SH-SY5Y (cell line): ENCODE measurements around the gene ALOX5.

Experiments used
- GATA2 ChIP-seq: IDR thresholded peaks from 2 replicates; pipeline ENCODE4 v1.6.1; 2011; ENCODE audit warnings: mild to moderate bottlenecking, low read depth, low read length
- GATA3 ChIP-seq: IDR thresholded peaks from 2 replicates; pipeline ENCODE4 v1.6.1; 2011; ENCODE audit warnings: low read depth, mild to moderate bottlenecking, low read length, moderate library complexity

Gene ALOX5

GRCh38 chr10:45373576-45374349 is at the start of gene ALOX5:
ALOX5 (plus strand) TSS chr10:45374216; CDS start chr10:45374280, 64 bp downstream.
- no peak for TF ChIP-seq GATA3
- TF ChIP-seq GATA2, result no peak

GRCh38 chr10:45325116-45325515 is 48.9 kb upstream of the ALOX5 start:
- TF ChIP-seq GATA3 (no peak), GATA2 (no peak)

GRCh38 chr10:45339894-45340293 is 34.1 kb upstream of the ALOX5 start:
- no peak for TF ChIP-seq GATA3
- no peak for TF ChIP-seq GATA2

GRCh38 chr10:45353186-45353585 is 20.8 kb upstream of the ALOX5 start:
- no peak for TF ChIP-seq GATA3
- no peak for TF ChIP-seq GATA2

- TF ChIP-seq GATA3 (no peak), GATA2 (no peak)
These were observed 19.8 kb upstream of the ALOX5 start for GRCh38 chr10:45354261-45354660.

- no peak for TF ChIP-seq GATA2
- TF ChIP-seq GATA3, result no peak
These were observed 18.5 kb upstream of the ALOX5 start for GRCh38 chr10:45355494-45355893.

- no peak for TF ChIP-seq GATA3
- TF ChIP-seq GATA2, result no peak
These were observed 5.8 kb upstream of the ALOX5 start for GRCh38 chr10:45368181-45368580.

GRCh38 chr10:45370202-45370955 is 3.6 kb upstream of the ALOX5 start:
- TF ChIP-seq GATA2, result no peak
- no peak for TF ChIP-seq GATA3

GRCh38 chr10:45371560-45371959 is 2.5 kb upstream of the ALOX5 start:
- TF ChIP-seq GATA2 (no peak), GATA3 (no peak)

GRCh38 chr10:45372251-45372951 is 1.6 kb upstream of the ALOX5 start:
- TF ChIP-seq GATA3 (no peak), GATA2 (no peak)

GRCh38 chr10:45373003-45373575 is 927 bp upstream of the ALOX5 start:
- TF ChIP-seq GATA3 (no peak), GATA2 (no peak)

GRCh38 chr10:45374350-45375052 is 485 bp downstream of the ALOX5 start:
- TF ChIP-seq GATA3, result no peak
- no peak for TF ChIP-seq GATA2

- TF ChIP-seq GATA3 (no peak), GATA2 (no peak)
These were observed 1.1 kb downstream of the ALOX5 start for GRCh38 chr10:45375101-45375500.
